Stimulated activated CD4-positive, alpha-beta T cell treated with anti-CD3 and anti-CD28 coated beads, Interleukin-12 subunit alpha, Interleukin-12 subunit beta, amount 100 ng/mL, for 4 hours (primary cell): ENCODE results near the gene LPO.

Source experiments
- DNase-seq: peaks from one replicate; pipeline ENCODE4 v3.0.0-alpha.2; 2020

The LPO gene

DNA sequence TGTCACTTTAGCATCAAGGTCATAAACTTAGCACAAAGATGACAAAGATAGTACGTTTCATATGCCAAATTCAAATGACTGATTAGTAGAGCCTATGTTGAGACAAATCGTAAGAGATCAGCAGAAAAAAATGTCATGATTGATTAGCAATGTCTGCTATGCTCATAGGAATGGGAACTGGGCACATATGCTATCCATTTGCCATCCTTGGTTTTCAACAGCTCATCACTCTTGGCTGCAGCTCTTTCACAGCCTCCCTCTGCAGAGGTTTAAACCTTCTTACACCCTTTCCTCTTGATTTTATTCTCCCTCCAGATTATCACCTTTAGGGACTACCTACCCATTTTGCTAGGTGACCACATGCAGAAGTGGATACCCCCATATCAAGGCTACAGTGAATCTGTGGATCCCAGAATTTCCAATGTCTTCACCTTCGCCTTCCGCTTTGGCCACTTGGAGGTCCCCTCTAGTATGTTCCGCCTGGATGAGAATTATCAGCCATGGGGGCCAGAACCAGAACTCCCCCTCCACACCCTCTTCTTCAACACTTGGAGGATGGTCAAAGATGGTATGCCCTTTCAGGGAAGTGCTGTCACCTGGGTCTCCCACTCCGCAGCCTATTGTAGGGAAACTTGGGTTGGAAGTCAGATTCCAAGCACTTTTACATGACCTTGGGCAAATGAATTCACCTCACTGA, 26.2 kb downstream of the LPO start:
- DNase-seq: no peak

DNA sequence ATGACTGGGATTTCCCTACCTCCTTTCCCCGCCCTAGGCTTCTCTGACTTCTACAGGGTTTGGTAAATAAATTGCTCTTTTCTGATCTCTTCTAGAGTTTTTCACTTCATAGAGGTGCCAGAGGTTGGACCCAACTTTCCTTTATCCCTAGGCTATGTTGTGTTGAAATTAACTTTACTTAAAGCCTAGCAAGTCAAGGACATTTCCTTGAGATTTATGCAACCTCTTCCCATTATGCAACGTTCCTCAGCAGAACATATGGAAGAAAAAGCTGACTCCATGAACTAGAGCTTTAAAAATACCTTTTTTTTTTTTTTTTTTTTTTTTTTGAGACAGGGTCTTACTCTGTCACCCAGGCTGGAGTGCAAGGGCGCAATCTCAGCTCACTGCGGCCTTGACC, 26.9 kb downstream of the LPO start:
- no peak for DNase-seq

DNA sequence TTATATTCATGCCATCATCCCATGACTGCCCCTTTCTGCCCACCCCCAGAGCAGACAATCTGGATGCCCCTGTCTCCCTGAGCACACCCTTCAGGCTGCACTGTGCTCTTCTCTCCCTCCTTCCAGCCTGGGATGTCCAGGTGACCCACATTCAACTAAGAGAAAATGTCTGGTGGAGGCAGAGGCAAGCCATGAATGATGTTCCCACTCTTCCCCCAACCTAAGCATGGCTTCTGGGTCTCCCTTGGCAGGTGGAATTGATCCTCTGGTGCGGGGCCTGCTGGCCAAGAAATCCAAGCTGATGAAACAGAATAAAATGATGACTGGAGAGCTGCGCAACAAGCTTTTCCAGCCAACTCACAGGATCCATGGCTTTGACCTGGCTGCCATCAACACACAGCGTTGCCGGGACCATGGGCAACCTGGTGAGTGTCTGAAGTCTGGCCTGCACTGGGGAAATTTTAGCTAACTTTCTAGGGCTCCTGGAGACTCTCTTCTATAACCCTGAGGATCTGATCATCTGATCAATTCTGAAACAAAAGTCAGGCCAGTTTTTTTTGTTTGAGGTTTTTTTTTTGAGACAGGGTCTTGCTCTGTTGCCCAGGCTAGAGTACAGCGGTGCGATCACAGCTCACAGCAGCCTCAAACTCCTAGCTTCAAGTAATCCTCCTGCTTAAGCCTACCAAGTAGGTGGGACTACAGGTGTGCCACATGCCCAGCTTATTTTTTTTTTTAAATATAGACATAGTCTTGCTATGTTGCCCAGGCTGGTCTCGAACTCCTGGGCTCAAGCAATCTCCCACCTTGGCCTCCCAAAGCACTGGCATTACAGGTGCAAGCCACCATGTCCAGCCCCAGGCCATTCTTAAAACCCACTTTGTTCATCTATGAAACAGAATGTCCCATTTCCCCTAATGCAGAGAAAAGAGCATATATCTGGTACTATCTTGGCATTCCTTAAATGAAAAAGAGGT, 27.8 kb downstream of the LPO start:
- no peak for DNase-seq

DNA sequence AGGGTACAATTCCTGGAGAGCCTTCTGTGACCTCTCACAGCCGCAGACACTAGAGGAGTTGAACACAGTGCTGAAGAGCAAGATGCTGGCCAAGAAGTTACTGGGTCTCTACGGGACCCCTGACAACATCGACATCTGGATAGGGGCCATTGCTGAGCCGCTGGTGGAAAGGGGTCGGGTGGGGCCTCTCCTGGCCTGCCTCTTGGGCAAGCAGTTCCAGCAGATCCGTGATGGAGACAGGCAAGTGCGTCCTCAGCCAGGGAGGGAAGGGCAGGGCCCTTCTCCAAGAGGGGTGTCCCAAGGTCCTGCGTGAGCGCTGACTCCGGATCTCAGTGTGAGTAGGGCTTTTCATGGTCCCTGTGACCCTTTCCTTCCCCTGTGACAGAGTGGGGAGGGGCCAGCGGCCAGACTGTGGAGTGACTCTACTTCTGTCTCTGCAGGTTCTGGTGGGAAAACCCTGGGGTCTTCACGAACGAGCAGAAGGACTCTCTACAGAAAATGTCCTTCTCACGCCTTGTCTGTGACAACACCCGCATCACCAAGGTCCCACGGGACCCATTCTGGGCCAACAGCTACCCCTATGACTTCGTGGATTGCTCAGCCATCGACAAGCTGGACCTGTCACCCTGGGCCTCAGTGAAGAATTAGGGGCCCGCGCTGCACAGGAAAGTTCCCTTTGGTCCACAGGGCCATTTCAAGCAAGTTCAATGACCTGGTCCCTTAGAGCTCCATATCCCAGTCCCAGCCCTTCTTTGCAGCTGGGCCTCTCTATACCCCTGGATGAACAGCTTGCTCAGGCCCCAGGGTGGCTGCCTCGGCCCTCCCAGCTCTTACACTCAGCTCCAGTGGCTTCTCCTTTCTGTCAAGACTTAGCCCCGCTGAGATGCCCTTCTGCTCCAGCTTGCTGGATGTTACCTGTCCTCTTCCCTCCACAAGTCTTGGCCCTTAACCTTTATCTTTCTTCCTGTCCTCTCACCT, 29.3 kb downstream of the LPO start:
- no peak for DNase-seq

DNA sequence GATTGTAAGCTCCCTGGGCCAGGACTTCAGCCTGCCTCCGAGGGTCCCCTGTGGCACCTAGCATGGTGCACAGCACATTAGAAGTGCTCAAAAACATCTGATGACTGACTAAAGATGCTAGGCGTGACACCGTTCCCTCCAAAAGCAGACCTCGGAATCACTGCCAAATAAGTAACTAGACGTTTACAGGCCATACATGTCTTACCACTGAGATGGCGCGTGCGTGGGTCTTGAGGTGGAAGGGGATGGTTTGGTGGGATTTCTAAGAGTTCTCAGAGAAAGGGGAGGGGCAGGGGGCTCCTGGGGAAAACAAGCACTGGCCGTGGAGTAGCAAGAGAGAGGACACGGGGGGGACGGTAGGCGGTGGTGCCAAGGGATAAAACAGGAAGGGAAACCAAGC, 29.9 kb downstream of the LPO start:
- DNase-seq: no peak

DNA sequence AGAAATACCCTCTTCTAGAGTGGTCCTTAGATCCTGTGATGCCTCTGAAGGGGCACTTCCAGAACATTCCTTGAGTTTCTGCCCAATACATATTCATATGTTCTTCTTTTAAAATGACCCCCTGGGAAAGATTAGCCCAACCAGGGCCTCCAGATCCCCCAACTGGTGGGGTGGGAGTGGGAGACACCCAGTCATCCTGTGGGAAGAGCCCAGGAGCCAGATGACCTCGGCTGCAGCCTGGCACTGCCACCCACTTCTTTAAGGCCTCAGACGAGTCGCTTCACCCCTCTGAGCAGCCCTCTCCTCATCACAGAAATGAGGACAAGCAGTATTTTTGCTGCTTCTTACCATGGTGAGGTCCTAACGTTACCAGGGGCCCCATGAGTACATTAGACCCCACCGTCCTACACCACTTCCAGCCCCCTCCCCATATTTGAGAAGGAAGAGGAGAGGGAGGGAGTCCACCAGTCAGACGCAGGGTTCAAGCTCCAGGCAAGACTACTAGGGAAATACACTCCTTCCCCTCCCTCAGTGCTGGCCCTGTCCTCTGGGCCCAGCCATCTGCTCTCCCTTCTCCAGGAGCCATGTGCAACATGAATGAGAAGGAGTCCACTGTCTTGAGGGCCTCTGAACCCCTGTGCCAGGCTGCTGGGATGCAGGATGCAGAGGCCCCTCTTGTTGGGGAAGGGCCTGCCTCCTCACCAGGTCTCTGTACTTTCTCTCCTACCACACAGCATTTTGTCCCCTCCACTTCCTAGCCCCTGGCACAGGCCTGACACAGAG, 30.6 kb downstream of the LPO start:
- no peak for DNase-seq

DNA sequence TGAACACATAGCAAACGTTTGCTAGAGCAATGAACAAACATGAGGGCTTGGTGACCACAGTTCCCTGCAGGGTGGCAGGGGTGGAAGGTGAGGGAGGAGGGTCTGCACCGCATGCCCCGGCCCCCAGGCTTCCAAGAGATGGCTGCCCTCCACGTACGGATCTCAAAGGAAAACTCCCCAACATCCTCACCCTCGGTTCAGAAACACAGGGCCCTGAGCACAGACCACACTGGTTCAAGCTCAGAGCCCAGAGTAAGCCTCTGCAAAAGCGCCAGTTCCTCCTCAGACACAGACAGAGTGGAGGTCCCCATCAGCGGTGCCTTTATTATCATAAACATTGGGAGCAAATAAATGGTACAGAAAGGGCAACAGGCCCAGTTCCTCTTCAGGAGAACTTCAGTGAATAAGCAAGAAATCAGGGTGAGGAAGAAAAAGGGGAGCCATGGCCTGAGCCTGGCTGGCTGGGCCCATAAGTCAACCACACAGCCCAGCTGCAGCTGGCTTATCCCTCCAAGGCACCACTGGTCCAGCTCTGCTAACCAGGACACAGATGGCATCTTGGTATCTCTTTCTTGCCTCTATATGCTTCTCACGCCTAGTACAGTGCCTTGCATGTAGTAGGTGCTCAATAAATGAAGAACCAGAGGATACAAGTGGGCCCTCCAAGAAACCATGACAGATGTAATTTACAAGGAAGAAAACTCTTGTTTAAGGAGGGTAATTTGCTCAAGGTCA, 31.3 kb downstream of the LPO start:
- no peak for DNase-seq

DNA sequence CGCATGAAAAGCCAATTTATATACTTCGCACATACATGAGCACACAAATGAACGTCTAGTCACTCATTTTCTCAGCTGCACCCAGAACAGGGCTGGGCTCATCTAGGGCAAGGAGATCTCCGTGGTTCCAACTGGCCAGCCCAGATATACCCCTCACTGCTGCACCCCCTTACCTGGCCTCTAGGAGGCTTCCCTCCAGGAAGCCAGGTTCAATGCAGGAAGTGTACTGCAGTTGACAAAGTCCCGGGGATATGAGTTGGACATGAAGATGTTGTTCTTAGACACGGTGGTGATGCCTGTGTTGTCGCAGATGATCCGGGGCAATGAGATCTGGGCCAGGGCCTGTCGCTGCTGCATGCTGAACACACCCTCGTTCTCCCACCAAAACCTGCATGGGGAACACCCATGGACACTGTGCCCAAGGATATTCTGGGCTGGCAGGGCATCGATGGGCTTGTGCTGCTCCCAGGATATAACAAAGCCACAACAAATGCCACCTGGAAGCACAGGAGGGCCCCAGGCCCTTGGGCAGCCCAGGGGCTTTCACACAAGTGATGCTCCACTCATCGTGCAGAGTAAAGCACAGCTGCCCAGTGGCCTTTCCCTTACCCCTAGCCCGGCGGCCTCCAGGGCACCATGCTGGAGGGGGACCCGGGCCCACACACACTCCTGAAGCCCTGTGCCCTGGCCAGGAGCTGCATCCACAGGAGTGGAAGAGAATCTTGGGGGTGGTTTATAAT, 32.3 kb downstream of the LPO start:
- DNase-seq: no peak

DNA sequence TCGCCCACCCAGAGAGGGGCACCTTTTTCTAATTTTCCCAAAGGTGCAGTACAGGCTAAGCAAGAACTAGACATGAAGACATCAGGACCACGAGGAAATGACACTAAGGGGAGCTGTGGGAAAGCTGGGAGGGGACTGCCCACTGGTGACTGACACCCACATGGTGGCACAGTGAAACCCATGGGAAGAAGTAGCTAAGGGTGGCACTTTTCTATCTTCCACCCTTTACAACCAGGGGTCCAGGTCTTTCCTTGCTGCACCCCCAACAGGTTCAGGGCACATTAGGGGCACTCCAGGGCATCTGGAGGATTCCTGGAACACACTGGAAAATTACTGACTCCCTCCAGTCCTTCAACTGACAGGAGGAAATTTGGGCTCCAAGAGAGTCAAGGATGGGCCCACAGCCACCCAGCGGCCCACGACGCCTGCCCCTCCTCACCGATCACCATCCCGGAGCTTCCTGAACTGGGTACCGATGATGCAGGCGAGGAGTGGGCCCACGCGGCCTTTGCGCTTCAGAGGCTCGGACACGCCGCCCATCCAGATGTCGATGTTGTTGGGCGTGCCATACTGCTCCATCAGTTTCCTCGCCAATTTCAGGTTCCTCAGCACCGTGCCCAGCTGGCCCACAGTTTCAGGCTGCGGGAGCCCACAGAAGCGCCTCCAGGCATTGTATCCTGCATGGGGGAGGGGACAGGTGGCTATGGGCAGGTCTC, 33.0 kb downstream of the LPO start:
- DNase-seq: no peak

DNA sequence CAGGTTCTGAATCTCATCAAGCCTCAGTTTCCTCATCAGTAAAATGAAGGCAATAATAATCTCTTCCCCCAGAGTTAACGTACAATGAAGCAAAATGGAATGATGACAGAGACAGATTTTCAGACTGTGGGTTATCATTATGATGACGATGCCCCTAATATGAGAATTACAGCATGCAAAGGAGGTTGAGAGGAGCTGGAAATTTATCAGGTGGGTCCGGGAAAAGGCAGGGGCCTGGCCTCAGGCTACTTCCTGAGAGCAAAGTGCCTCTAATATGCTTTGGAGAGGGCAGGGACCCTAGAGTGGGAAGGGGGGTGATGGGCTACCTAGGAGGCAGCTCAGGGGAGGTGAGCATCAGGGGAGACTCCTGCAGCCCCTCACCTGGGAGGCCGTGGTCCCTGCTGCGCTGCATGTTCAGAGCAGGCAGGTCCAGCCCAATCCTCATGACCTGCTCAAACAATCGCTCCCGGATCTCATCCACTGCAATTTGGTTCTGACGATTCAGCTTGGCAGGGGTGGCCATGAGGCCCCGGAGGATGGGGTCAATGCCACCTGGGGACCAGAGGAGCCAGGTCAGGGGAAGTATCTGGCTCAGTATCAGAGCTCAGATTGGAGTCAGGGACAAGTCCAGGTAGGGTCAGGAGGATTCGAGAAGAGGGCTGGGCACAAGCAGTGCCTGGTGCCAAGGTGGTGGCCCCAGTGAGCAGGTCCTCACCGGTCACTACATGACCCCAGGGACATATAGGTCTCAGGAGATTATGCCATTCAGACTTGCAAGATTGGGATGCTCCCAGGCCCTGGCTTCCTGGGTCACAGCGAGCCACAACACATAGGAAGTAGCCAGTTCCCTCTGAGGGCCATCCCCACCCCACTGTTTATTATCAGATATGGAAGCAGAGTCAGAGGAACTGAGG, 34.2 kb downstream of the LPO start:
- no peak for DNase-seq

DNA sequence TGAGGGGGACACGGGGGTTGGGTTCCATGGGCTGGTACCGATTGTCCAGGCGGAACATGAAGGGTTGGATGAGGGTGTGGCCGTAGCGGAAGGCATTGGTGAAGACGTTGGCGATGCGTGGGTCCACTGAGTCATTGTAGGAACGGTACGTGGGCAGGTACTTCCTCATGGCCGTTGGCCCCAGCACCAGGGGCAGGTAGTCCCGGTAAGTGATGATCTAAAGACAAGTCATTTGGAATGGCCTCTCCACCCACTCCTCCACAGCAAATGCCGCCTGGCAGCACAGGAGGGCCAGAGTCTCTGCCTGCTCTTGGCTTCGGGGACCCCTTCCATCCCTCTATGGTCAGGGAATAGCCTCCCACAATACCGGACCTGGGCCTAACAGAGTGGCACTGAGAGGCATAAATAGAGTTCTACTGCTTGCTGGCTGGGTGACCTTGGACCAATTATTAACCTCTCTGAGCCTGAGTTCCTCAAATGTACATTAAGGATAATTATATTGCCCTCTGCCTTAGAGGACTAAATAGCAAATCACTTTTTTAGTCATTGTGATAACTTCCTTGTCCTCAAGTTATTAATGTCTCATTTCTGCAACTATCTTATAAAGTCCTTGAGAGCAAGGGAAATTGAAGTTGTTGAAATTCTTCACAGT, 35.2 kb downstream of the LPO start:
- no peak for DNase-seq

DNA sequence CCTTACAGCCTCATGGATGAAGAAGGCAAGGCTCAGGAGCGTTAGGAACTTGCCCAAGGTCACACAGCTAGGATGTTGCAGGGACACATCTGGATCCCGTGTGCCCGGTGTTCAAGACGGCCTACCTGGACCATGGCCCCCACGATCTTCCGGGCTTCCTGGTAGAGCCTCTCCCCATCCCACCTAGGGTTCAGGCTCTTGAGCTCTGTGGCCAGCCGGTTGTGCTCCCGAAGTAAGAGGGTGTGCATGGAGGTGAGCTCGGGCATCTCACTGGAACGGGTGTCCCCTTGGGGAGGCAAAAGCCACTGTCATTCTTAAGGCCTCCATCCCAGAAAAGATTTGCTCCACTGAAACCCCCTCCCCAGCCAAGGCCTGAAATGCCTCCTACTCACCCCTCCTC, 37.0 kb downstream of the LPO start:
- no peak for DNase-seq

DNA sequence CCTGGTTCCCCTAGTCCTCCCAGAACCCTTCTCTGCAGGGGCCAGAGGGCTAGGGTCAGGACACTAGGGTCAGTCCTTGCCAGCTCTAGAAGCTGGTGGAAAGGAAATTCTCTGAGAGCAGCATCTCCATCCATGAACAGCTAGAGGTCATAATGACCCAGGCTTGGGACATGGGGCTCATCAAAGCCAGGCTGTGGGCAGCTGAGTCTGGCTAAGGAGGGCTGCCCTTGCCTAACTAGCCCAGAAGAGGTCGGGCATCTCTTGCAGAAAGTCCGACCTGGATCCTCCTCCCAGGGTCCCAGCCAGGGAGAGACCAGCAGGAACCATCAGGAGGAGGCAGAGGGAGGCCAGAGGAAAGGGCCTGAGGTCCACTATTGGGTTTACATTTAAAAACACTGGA, 38.0 kb downstream of the LPO start:
- DNase-seq: no peak

DNA sequence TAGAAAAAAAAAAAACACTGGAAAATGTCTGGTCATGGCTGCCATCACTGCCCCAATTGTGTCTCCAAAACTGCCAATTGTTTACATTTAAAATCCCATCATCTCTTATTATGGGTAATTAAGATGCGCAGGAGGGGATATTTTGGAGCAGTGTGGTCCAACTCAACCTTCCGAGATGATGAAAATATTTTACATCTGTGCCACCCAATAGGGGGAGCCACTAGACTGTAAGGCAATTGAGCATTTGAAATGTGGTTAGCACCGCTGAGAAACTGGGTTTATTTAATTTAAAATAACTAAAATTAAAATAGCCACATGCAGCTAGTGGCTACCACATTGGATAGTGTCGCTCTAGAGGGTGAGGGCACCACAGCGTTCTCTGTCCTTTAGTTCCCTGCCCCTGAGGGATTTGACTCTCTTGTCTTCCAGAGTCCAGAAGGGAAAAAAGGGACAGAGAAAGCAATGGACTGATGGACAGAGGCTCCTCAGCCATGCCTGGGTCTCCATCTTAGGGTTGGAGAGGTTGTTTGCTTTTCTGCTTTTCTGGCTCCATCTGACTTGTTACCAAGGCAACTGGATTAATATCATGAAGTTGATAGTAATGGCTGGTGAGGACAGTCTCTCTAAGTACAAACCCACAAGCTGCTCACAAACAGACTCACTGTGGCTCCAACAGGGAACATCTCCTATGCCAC, 38.9 kb downstream of the LPO start:
- no peak for DNase-seq

DNA sequence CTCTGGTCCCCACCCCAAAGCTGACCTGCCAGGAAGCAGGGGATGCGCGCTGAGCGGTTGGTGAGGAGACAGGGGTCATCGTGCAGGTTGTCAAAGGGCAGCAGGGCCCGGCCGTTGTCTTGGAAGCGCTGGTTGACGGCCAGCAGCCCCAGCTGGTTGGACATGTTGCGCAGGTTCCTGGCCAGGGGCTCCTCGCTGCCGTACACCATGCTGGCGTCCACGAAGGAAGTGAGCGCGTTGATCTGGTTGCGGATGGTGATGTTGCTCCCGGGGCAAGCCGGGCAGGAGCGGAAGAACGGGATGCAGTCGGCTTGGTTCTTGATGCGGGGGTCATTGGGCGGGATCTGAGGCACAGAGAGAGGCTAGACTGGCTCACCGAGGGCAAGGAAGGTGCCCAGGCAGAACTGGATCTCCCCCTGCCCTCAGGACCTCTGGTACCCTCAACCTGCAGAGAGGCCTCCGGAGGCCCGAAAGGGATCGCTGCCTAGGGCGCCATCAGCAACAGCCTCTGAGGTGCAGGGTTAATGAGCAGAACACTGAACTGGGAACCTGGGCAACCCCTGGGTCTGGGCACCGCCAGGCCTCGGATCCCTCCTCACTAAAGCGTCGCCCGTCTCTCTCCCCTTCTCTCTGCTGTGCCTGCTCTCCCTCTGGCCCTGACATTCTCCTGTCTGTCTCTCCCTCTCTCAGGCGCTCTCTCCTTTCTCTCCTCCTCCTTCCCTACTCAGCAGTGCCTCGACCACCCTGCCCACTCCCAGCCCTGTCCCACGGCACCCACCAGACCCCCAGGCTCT, 39.6 kb downstream of the LPO start:
- DNase-seq: no peak

DNA sequence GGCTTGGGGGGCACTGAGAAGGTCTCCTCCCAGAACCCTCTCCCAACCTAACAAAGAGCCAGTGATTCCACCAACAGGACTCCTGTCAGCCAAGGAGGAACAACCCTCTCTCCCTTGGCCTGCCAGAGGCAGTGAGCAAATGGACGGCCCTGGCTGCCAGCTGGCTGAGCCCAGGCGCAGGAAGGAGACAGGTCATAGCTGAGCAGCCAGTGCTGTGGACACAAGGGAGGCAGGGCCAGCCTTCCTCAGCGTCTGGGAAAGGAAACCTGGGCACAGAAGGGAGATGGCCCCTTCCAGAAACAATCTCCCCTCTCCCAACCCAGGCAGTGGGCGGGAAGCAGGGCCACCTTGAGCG, 40.3 kb downstream of the LPO start:
- no peak for DNase-seq
